Hematopoietic multipotent progenitor cell treated with erythropoietin and hydrocortisone succinate and interleukin-3 and kit ligand, for 4 days (in vitro differentiated cells): ENCODE data around the gene CDC42BPG.

ENCODE experiments used
- DNase-seq: peaks from one replicate; pipeline ENCODE4 v3.0.0-alpha.2; 2015

The CDC42BPG gene

GRCh38 chr11:64864473-64865285 is 20.2 kb upstream of the CDC42BPG start:
- no peak for DNase-seq

DNA sequence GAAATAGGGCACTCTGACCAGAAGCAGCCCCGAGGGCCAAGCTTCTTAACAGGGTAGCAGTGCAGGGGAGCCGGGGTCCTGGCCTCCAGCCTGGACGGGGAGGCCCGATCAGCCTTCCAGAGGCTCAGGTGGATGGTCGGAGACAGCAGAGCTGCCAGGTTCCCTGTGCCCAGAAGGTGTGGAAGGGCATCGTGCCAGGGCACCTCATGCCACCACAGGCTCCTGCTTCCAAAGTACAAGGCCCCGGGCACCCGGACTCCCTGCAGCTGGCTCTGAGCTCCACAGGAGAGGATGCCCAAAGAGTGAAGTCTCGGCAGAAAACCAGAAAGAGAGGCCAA is 19.7 kb upstream of the CDC42BPG start:
- no peak for DNase-seq

GRCh38 chr11:64863391-64864060 is 19.1 kb upstream of the CDC42BPG start:
- no peak for DNase-seq

GRCh38 chr11:64862987-64863390 is 18.5 kb upstream of the CDC42BPG start:
- no peak for DNase-seq

- DNase-seq: peak; percentile 54
Observed at GRCh38 chr11:64861227-64861975, 16.9 kb upstream of the CDC42BPG start.

GRCh38 chr11:64859542-64860414 is 15.3 kb upstream of the CDC42BPG start:
- DNase-seq: peak; percentile 87

GRCh38 chr11:64858467-64859263 is 14.2 kb upstream of the CDC42BPG start:
- peak; percentile 63 for DNase-seq

DNA sequence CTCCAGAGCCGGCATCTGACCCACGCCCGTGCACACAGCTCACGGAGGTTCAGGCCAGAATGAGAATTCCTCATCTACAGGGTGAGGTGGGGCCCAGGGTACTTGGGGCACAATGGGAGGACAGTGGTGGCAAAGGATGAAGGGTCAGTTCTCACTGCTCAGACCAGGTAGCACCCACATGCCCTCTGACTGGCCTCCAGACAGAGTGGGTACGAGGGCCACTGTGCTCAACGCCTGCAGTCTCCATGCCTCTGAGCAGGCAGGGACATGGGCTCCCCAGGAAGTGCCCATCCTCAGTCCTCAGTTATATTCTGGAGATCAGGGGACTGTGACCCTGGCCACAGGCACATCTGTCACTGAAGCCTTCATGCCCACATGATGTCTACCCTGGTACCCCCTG is 13.0 kb upstream of the CDC42BPG start:
- DNase-seq: no peak

- DNase-seq: peak; percentile 51
Observed at GRCh38 chr11:64856382-64857227, 12.2 kb upstream of the CDC42BPG start.

- DNase-seq: no peak
Observed at GRCh38 chr11:64855596-64856304, 11.3 kb upstream of the CDC42BPG start.

- DNase-seq: peak; percentile 81
Observed at GRCh38 chr11:64854534-64855502, 10.4 kb upstream of the CDC42BPG start.

GRCh38 chr11:64854157-64854533 is 9.7 kb upstream of the CDC42BPG start:
- no peak for DNase-seq

DNA sequence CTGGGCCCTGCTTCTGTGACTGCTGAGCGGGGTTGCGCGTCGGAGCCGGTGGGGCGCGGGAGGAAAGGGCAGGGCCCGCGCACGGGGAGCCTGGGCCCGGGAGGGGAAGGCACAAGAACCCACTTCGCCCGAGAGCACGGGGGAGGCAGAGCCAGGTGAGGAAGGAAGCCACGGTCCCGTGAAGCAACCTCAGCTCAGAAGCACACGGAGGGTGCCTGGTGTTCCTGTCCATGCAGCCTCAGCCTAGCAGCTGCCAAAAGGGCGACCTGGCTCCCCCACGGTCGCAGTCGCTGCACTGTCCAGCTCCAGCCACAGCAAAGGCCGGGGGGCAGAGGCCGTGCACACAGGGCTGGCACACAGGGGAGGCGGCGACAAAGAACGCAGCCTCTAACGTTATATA is 9.3 kb upstream of the CDC42BPG start:
- DNase-seq: no peak

DNA sequence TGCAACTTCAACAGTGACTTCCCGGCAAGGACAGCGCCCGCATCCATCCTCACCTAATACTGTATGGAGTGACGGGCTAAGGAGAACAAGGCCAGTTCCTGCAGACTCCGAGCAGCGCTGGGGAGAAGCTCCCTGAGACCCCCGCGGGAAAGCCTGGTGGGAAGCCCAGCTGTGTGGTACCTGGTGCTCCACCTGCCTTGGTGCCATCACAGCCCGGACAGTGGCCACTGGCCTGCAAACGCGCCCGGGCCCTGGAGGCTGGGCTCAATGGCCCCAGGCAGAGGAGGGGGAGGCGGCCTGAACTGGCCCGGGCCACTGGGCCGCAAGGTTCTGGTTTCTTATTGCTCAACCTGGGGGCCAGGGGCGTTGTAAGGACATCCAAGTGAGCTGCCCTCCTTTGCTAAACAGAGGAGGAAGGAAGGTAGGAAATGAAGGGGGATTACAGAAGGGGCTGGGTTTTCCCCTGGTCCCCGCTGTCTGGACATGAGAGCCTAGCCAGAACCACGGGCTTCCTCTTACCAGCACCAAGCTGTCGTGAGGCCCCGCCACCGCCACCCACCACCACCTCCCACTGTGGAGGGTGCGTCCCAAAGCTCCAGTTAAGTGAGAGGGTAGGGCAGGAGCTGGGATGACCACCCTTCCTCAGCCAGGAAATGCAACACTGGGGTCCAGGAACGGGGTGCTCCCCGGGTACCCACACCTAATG is 8.5 kb upstream of the CDC42BPG start:
- DNase-seq: no peak

DNA sequence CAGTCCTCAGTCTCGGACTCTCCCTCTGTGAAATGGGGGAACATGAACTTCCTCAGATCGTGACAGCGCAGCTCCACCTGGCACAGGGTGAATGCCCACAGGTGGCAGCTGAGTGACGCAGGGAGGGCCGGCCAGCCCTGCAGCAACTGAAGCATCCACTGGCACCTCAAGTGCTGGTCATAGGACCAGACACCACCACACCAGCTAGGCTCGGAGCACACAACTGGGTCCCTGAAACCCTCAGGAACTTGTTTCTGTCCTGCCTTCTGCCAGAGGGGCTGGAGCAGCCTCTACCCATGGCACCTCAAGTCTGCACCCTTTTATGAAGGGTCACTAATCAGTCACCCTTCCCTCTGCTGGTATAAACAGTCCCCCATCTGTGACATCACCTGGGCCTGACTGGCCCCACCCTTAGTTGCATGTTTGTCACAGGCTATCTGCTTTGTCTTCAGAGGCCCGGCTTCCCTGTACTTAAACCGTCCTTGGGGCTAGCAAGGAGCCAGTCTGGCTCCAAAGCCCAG is 7.4 kb upstream of the CDC42BPG start:
- no peak for DNase-seq

GRCh38 chr11:64850979-64851567 is 6.6 kb upstream of the CDC42BPG start:
- no peak for DNase-seq

DNA sequence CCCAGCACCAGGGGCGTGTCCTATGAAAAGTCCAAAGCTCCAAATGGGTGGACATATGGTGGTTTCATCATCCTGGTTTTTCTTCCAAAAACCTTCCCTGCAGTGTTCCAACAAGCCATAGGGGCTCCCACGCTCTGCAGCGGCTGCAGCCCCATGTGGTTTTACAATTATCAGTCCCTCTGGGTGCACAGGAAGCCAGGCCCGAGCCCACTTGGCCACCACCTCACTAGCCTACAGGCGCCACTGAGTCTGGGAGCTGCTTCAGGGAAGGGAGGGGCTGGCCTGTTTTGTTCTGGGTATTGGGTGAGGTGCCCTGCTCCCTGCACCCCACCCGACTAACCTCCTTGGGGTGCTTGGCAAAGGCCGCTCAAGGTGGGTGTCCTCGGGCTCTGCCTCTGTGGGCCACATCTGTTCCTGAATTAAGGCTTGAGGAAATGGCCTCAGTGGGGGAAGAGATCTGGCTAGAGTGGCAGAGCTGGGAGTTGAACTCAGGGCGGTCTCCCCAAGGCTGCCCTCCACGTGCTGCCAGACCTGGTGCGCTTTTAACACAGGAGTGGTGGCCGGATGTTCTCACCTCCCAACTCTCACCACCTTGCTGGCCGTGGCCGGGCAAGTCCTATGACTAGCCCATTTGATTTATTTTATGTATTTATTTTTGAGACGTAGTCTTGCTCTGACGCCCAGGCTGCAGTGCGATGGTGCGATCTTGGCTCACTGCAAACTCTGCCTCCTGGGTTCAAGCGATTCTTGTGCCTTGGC is 5.3 kb upstream of the CDC42BPG start:
- no peak for DNase-seq
